ENCODE data around the gene PRSS33.

PRSS33 gene

DNA sequence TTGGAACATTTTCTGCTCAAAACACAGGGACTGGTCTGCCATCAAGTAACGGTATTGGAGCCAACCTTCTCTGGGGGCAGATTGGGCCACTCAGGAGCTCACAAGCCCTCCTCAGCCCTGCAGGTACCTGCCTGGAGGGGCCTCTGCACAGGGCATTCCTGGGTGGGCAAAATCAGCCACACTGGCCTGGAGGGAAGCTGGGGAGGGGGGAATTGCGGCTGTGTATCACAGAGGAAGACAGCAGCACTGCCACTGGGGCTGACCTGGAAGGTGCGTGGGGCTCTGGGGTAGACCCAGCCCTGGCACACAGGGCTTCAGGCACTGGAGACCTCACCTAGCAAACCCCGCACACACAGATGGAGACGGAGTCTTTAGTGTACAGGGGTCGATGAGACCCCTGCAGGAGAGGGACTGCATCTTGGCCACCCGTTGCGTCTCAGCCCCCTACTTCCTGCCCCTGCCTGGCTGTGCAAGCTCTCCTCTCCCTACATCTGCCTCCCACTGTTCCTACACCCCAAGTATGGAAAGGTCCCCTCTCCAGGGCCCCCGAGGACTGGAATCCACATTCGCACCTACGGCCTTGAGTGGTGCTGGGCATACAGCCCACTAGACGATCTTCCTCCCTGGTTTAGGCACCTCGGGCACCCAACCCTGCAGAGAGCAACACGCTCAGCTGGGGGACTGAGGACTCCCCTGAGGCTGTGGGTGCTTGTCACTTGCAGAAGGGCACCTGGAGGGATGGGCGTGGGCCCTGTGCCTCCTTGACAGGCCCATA is 42.1 kb downstream of the PRSS33 start:
- H3K4me3 ChIP-seq (ENCODE audit: low read length): no peak overlapping the region
- DNase-seq (ENCODE audit: low read depth): no peak
- TF ChIP-seq CTCF (conservative IDR thresholded peaks at IDR 0.05; ENCODE audit: low read depth, low read length): no peak

GRCh38 chr16:2744711-2745110 is 42.6 kb downstream of the PRSS33 start:
- DNase-seq (ENCODE audit: low read depth): no peak
- TF ChIP-seq CTCF (conservative IDR thresholded peaks at IDR 0.05; ENCODE audit: low read depth, low read length): no peak

DNA sequence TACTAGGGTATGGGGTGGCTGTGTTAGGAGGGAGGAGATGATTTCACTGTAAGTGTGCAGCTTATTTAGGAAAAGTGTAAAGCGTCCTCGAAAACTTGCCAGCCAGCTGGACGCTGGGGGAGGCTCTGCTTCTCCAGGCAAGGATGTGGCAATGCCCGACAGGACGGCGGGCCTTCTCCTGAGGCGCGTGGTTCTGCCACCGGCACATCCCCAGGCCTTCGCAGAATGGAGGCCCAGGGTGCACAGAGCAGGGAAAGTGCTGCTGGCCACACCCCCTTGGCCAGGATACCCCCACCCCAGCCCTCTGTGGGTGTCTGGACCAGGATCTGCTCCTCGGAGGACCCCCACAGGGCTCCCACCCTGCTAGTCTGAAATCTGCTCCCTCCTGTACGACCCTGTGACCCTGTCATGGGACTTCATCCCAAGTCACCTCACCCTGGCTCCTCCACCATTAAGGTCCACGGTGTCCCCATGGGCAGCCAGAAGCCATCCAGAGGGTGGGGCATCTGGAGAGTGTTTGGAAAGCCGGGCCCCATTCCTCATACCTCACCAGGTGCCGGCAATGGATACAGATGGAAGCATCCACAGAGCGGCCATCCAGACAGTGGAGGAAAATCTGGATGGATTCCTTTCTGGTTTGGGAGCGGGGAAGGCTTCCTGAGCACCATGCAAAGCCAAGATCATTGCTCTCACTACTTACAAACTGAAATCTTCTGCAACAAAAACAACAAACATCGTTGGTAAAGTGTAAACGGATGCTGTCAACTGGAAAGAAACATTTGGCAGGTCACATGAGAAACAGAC is 44.2 kb downstream of the PRSS33 start:
- TF ChIP-seq CTCF (conservative IDR thresholded peaks at IDR 0.05; ENCODE audit: low read depth, low read length): no peak
- DNase-seq (ENCODE audit: low read depth): no peak
- H3K4me3 ChIP-seq (ENCODE audit: low read length): no peak overlapping the region

More at GRCh38 chr16:2744711-2745110, 42.6 kb downstream of the PRSS33 start:
- H3K4me3 ChIP-seq (ENCODE audit: low read length): no peak overlapping the region

- DNase-seq (ENCODE audit: low read depth): no peak
- TF ChIP-seq CTCF (conservative IDR thresholded peaks at IDR 0.05; ENCODE audit: low read depth, low read length): no peak
- no peak overlapping the region for H3K4me3 ChIP-seq (ENCODE audit: low read length)
Measured at GRCh38 chr16:2742323-2743006, 44.9 kb downstream of the PRSS33 start.

DNA sequence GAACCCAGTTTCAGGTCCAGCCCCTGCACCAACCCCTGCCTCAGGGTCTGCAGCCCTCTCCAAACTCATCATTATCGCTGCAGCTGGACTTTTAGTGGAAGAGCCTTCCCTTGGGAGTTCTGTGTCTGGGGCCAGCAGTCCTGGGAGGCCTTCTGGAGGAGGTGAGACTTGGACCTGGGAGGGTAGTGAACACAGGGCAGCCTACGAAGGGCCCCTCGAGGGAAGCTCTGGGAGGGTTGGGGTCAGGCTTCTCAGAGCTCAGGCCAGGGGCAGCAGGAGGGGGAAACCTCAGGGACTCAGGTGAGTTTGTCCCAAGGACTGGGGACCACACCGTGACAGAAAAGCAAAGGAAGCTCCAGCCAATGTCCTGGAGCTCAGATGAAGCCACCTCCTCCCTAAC is 46.2 kb downstream of the PRSS33 start:
- H3K4me3 ChIP-seq (ENCODE audit: low read length): no peak overlapping the region
- no peak for TF ChIP-seq CTCF (conservative IDR thresholded peaks at IDR 0.05; ENCODE audit: low read depth, low read length)
- no peak for DNase-seq (ENCODE audit: low read depth)

DNA sequence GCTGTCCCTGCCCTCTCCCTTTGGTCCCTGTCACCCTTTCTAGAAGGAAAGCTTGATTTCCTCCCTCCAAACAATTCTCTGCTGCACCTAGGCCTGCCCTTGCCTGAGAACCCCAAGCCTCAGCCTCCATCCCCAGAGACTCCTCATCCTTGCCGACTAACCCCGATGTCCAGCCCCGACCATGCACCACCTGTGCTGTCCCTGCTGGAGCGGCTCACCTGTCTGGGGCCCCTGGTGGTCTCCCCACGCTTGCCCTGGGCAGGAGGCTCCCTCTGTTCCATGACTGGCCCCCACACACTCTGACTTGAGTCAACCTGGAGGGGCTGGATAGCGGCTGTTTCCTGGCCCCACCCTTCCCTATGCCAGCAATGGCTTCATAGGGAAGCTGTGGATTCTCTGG is 46.9 kb downstream of the PRSS33 start:
- TF ChIP-seq CTCF (conservative IDR thresholded peaks at IDR 0.05; ENCODE audit: low read depth, low read length): no peak
- no peak for DNase-seq (ENCODE audit: low read depth)
- H3K4me3 ChIP-seq (ENCODE audit: low read length): no peak overlapping the region
